GM12878 (cell line): ENCODE measurements around the gene STK10. TPM values are rescaled to one million over a fixed set of nuclear protein-coding genes. Genes with fewer than 3 reads are reported as not detected.

ENCODE experiments used
- BMI1 ChIP-seq: fragments of 450-650 bp; IDR thresholded peaks from 2 replicates; pipeline ENCODE4 v1.6.1; 2016; ENCODE audit warnings: mild to moderate bottlenecking, moderate library complexity, borderline replicate concordance
- CBX5 ChIP-seq: sonication (generic); IDR thresholded peaks from 2 replicates; pipeline ENCODE4 v1.6.1; 2016; ENCODE audit warnings: low read depth, moderate library complexity, mild to moderate bottlenecking, inconsistent platforms
- CEBPB ChIP-seq, 2 experiments: fragments of 150-350 bp in 1 of 2; IDR thresholded peaks; 2 replicates each; pipeline ENCODE4 v1.6.1; 2012 to 2014; ENCODE audit warnings: low read depth in 2 of 2, low read length in 2 of 2, borderline replicate concordance in 1 of 2, inconsistent platforms in 1 of 2
- DPF2 ChIP-seq: fragments of 450-650 bp; IDR thresholded peaks from 2 replicates; pipeline ENCODE4 v1.6.1; 2017; ENCODE audit warnings: mild to moderate bottlenecking
- EP300 ChIP-seq, 2 experiments: fragments of 150-350 bp in 1 of 2; IDR thresholded peaks; 2 replicates each; pipeline ENCODE4 v1.6.1; 2011 to 2012; ENCODE audit warnings: low read depth in 2 of 2, low read length in 2 of 2, borderline replicate concordance in 1 of 2, improper control_type of control experiment in 1 of 2, inconsistent platforms in 1 of 2; ENCODE audit not compliant: control insufficient read depth in 1 of 2
- HCFC1 ChIP-seq: fragments of 150-350 bp; IDR thresholded peaks from 2 replicates; pipeline ENCODE4 v1.6.1; 2014; ENCODE audit warnings: low read length
- HDAC2 ChIP-seq: fragments of 200-600 bp; sonication (generic); IDR thresholded peaks from 2 replicates; pipeline ENCODE4 v1.6.1; 2017
- MEF2A ChIP-seq: IDR thresholded peaks from 2 replicates; pipeline ENCODE4 v1.6.1; 2011; ENCODE audit warnings: low read depth, mild to moderate bottlenecking, low read length, moderate library complexity; ENCODE audit not compliant: insufficient read depth
- NR2C2 ChIP-seq: IDR thresholded peaks from 2 replicates; pipeline ENCODE4 v1.6.1; 2011; ENCODE audit warnings: borderline replicate concordance, low read depth; ENCODE audit not compliant: control insufficient read depth, insufficient read length
- PAX8 ChIP-seq: fragments of 450-650 bp; IDR thresholded peaks from 2 replicates; pipeline ENCODE4 v1.6.1; 2017; ENCODE audit warnings: mild to moderate bottlenecking, moderate library complexity
- RAD51 ChIP-seq: fragments of 450-650 bp; IDR thresholded peaks from 2 replicates; pipeline ENCODE4 v1.6.1; 2016; ENCODE audit warnings: moderate library complexity, mild to moderate bottlenecking, inconsistent platforms
- RCOR1 ChIP-seq: conservative IDR thresholded peaks from 2 replicates; pipeline ENCODE4 v1.6.1; 2012; ENCODE audit warnings: low read depth, low read length, improper control_type of control experiment
- SMAD1 ChIP-seq: fragments of 450-650 bp; IDR thresholded peaks from 2 replicates; pipeline ENCODE4 v1.6.1; 2018; ENCODE audit warnings: mild to moderate bottlenecking, low read depth; ENCODE audit not compliant: partially characterized antibody
- SP1 ChIP-seq: IDR thresholded peaks from one replicate; pipeline ENCODE4 v1.6.1; 2011; ENCODE audit warnings: low read depth, low read length
- TCF7 ChIP-seq: IDR thresholded peaks from 2 replicates; pipeline ENCODE4 v1.6.1; 2014; ENCODE audit warnings: antibody characterized with exemption, borderline replicate concordance
- ZBED1 ChIP-seq: IDR thresholded peaks from 2 replicates; pipeline ENCODE4 v1.6.1; 2016; ENCODE audit warnings: borderline replicate concordance
- ZNF274 ChIP-seq: IDR thresholded peaks from one replicate; pipeline ENCODE4 v1.8.0; 2011; ENCODE audit not compliant: insufficient read length, insufficient read depth
- ZNF384 ChIP-seq: IDR thresholded peaks from 2 replicates; pipeline ENCODE4 v1.6.1; 2012; ENCODE audit warnings: low read depth, mild to moderate bottlenecking, low read length, improper control_type of control experiment, borderline replicate concordance
- polyA plus RNA-seq, 11 experiments: library from polyadenylated mRNA; depleted of rRNA in 4 of 11; unstranded in 6 of 11; stranded (reverse) in 5 of 11; fragments of >200 nt; fragmentation: Nextera tagmentation in 4 of 11; fragmentation: Illumina TruSeq in 1 of 11; extraction: Ambion mirVana in 4 of 11; extraction: Trizol in 1 of 11; gene quantifications; 1 replicate in 1 of 11; 2 replicates in 10 of 11; pipeline versions ENCODE4 v1.2.1 to v1.2.3, GENCODE V29; 2011 to 2016; ENCODE audit warnings: inconsistent platforms in 2 of 11, missing spikeins in 2 of 11, low read depth in 1 of 11
- total RNA-seq, 4 experiments: library from RNA; depleted of rRNA in 3 of 4; stranded (reverse); fragments of >200 nt in 3 of 4; fragmentation: Illumina TruSeq in 1 of 4; extraction: Trizol in 1 of 4; gene quantifications; 2 replicates each; pipeline versions ENCODE4 v1.2.1 to v1.2.3, GENCODE V29; 2013 to 2021
- TF ChIP-seq, protein P1 (sequence below): IDR thresholded peaks from 2 replicates; pipeline ENCODE4 v1.6.1; 2012; ENCODE audit warnings: mild to moderate bottlenecking, low read depth, low read length
- TF ChIP-seq, protein P2 (sequence below): IDR thresholded peaks from 2 replicates; pipeline ENCODE4 v1.6.1; 2012; ENCODE audit warnings: low read length, inconsistent platforms
- TF ChIP-seq, protein P3 (sequence below): fragments of 450-650 bp; IDR thresholded peaks from 2 replicates; pipeline ENCODE4 v1.6.1; 2017; ENCODE audit warnings: mild to moderate bottlenecking
- TF ChIP-seq, protein P4 (sequence below): fragments of 450-650 bp; IDR thresholded peaks from 2 replicates; pipeline ENCODE4 v1.6.1; 2016; ENCODE audit warnings: mild to moderate bottlenecking
- TF ChIP-seq, protein P5 (sequence below): IDR thresholded peaks from 2 replicates; pipeline ENCODE4 v1.6.1; 2012; ENCODE audit warnings: low read depth, low read length, improper control_type of control experiment

STK10 gene
- total and polyA plus RNA-seq, 10 of the 15 experiments (the other 5 are each of a cell fraction or from before 2014, with no cell fraction given): 14.2 to 96.4 (median 50.6) TPM

DNA sequence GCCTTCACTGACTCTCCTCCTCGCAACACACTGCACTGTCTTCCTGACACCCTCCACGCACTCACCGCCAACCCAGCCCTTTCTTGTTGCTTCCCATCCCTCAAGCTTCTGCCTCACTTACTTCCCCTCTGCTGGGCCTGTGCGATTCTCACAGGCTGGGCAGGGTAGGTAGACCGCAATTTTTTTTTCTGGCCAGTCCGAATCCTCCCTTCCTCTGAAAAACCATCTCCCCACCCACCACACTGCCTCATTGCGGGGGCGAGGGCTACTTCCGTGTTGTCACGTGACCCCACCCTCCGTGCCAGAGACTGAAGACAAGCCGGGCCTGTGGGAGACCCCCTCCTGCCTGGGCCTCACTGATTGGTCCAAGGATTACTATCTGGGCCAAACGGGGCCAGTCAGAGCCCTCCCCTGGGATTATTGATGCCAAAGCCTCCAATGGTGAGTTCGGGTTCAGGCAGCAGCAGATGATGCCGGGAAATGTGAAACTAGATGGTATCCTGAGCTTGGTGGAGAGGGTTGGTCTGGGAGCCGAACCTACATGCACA is 73.1 kb downstream of the STK10 start (continued):
- peak; percentile 62 to 75 for TF ChIP-seq EP300 (IDR thresholded peaks at IDR 0.05; ENCODE audit: borderline replicate concordance in 1 of 2, control insufficient read depth in 1 of 2, low read depth in 2 of 2, low read length in 2 of 2)
- TF ChIP-seq RAD51: peak; percentile 99
- TF ChIP-seq, protein P1, sequence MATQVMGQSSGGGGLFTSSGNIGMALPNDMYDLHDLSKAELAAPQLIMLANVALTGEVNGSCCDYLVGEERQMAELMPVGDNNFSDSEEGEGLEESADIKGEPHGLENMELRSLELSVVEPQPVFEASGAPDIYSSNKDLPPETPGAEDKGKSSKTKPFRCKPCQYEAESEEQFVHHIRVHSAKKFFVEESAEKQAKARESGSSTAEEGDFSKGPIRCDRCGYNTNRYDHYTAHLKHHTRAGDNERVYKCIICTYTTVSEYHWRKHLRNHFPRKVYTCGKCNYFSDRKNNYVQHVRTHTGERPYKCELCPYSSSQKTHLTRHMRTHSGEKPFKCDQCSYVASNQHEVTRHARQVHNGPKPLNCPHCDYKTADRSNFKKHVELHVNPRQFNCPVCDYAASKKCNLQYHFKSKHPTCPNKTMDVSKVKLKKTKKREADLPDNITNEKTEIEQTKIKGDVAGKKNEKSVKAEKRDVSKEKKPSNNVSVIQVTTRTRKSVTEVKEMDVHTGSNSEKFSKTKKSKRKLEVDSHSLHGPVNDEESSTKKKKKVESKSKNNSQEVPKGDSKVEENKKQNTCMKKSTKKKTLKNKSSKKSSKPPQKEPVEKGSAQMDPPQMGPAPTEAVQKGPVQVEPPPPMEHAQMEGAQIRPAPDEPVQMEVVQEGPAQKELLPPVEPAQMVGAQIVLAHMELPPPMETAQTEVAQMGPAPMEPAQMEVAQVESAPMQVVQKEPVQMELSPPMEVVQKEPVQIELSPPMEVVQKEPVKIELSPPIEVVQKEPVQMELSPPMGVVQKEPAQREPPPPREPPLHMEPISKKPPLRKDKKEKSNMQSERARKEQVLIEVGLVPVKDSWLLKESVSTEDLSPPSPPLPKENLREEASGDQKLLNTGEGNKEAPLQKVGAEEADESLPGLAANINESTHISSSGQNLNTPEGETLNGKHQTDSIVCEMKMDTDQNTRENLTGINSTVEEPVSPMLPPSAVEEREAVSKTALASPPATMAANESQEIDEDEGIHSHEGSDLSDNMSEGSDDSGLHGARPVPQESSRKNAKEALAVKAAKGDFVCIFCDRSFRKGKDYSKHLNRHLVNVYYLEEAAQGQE: no peak
- TF ChIP-seq, protein P2, sequence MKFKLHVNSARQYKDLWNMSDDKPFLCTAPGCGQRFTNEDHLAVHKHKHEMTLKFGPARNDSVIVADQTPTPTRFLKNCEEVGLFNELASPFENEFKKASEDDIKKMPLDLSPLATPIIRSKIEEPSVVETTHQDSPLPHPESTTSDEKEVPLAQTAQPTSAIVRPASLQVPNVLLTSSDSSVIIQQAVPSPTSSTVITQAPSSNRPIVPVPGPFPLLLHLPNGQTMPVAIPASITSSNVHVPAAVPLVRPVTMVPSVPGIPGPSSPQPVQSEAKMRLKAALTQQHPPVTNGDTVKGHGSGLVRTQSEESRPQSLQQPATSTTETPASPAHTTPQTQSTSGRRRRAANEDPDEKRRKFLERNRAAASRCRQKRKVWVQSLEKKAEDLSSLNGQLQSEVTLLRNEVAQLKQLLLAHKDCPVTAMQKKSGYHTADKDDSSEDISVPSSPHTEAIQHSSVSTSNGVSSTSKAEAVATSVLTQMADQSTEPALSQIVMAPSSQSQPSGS: peak; percentile 63; the same call in 1 of the 2 replicates
- TF ChIP-seq SMAD1: peak; percentile 64
- TF ChIP-seq, protein P3, sequence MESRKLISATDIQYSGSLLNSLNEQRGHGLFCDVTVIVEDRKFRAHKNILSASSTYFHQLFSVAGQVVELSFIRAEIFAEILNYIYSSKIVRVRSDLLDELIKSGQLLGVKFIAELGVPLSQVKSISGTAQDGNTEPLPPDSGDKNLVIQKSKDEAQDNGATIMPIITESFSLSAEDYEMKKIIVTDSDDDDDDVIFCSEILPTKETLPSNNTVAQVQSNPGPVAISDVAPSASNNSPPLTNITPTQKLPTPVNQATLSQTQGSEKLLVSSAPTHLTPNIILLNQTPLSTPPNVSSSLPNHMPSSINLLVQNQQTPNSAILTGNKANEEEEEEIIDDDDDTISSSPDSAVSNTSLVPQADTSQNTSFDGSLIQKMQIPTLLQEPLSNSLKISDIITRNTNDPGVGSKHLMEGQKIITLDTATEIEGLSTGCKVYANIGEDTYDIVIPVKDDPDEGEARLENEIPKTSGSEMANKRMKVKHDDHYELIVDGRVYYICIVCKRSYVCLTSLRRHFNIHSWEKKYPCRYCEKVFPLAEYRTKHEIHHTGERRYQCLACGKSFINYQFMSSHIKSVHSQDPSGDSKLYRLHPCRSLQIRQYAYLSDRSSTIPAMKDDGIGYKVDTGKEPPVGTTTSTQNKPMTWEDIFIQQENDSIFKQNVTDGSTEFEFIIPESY: no peak
- no peak for TF ChIP-seq PAX8
- TF ChIP-seq MEF2A: peak; percentile 63; the same call in 1 of the 2 replicates
- TF ChIP-seq NR2C2: no peak
- TF ChIP-seq RCOR1: peak; percentile 85; the same call in 1 of the 2 replicates
- TF ChIP-seq DPF2: peak; percentile 85
- TF ChIP-seq BMI1: no peak
- peak; percentile 90 for TF ChIP-seq ZNF384
- TF ChIP-seq, protein P4, sequence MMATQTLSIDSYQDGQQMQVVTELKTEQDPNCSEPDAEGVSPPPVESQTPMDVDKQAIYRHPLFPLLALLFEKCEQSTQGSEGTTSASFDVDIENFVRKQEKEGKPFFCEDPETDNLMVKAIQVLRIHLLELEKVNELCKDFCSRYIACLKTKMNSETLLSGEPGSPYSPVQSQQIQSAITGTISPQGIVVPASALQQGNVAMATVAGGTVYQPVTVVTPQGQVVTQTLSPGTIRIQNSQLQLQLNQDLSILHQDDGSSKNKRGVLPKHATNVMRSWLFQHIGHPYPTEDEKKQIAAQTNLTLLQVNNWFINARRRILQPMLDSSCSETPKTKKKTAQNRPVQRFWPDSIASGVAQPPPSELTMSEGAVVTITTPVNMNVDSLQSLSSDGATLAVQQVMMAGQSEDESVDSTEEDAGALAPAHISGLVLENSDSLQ: peak; percentile 96
- TF ChIP-seq, protein P5, sequence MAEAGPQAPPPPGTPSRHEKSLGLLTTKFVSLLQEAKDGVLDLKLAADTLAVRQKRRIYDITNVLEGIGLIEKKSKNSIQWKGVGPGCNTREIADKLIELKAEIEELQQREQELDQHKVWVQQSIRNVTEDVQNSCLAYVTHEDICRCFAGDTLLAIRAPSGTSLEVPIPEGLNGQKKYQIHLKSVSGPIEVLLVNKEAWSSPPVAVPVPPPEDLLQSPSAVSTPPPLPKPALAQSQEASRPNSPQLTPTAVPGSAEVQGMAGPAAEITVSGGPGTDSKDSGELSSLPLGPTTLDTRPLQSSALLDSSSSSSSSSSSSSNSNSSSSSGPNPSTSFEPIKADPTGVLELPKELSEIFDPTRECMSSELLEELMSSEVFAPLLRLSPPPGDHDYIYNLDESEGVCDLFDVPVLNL: peak; percentile 86
- no peak for TF ChIP-seq HDAC2
- peak; percentile 86 for TF ChIP-seq CBX5
- no peak for TF ChIP-seq TCF7
- no peak for TF ChIP-seq CEBPB (IDR thresholded peaks at IDR 0.05; ENCODE audit: borderline replicate concordance in 1 of 2, low read depth in 2 of 2, low read length in 2 of 2)
- no peak for TF ChIP-seq HCFC1
- no peak; the same call in 1 of the 2 replicates for TF ChIP-seq ZBED1
- no peak for TF ChIP-seq ZNF274
- peak; percentile 95 for TF ChIP-seq SP1
